Measurements from ENCODE around the gene MED12L. TPM values are rescaled to one million over a fixed set of nuclear protein-coding genes. Genes with fewer than 3 reads are reported as not detected.

The MED12L gene
- total RNA-seq, 4 donors from 2014 or later = 0.15 to 0.37 (median 0.22) TPM

GRCh38 chr3:151107177-151107576 is 21.7 kb downstream of the MED12L start:
- DNase-seq (ENCODE audit: low spot score in 2 of 2) = no peak
- TF ChIP-seq POLR2A (IDR thresholded peaks at IDR 0.05) = no peak
- TF ChIP-seq CTCF (IDR thresholded peaks at IDR 0.05) = no peak
- WGBS, 2 donors = 84 to 93% methylated on average over 4 of the region's 4 CpGs
- intact Hi-C loops (cut with DNase I; ENCODE audit: low total_unique reads) = no loop called here
- no peak overlapping the region for H3K4me3 ChIP-seq (ENCODE audit: low read depth, poor library complexity, severe bottlenecking)

DNA sequence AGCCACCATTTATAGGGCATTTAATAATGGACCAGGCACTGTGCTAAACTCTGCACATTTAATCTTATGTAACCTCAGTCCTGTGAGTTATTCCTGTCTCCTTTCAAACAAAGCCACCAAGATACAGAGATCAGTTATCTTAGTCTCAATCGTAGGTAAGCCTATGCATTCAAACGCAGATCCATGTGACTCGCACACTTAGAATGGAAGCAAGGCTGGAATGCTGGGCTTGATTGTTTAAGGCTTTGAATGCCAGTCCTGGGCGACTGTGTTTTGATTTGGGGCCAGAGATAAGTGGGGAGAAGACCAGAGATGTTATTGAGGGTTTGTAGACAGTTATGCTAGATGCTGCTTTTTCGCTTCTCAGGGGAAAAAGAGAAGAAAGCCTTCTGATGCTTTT is 22.2 kb downstream of the MED12L start:
- H3K4me3 ChIP-seq (ENCODE audit: low read depth, poor library complexity, severe bottlenecking) = no peak overlapping the region
- no peak for DNase-seq (ENCODE audit: low spot score in 2 of 2)
- intact Hi-C loops (cut with DNase I; ENCODE audit: low total_unique reads) = no loop called here
- 75 to 83% methylated on average over 5 of the region's 5 CpGs for WGBS, 2 donors
- TF ChIP-seq CTCF (IDR thresholded peaks at IDR 0.05) = no peak
- no peak for TF ChIP-seq POLR2A (IDR thresholded peaks at IDR 0.05)

DNA sequence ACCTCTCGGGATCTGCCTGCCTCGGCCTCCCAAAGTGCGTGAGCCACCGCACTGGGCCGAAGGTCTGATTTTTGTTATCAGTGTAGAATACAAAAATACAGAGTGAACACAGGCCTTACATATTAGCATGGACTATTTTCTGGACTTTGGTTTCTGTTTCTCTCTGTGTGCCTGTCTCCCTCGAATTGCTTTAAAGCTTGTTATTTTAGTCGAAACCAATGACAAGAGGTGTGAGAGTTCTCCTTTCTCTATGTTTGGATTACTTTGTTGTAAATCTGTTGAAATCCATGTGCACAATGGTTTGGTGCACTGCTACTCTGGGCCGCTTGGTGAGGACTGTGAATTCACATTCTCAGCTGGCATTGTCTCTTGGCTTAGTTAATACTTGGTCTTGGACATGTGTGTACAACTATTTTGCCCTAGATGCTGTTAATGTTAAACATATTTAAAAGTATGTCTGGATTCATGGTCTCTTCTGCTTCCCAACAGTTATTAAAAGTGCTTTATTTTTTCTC is 23.9 kb downstream of the MED12L start:
- WGBS, 2 donors = 87 to 88% methylated on average over 8 of the region's 8 CpGs
- no peak for DNase-seq (ENCODE audit: low spot score in 2 of 2)
- intact Hi-C loops (cut with DNase I; ENCODE audit: low total_unique reads) = no loop called here
- TF ChIP-seq POLR2A (IDR thresholded peaks at IDR 0.05) (no peak), CTCF (IDR thresholded peaks at IDR 0.05) (no peak)
- no peak overlapping the region for H3K4me3 ChIP-seq (ENCODE audit: low read depth, poor library complexity, severe bottlenecking)

GRCh38 chr3:151112731-151113130 is 27.3 kb downstream of the MED12L start:
- intact Hi-C loops (cut with DNase I; ENCODE audit: low total_unique reads) = no loop called here
- 77 to 84% methylated on average over 3 of the region's 3 CpGs for WGBS, 2 donors
- no peak overlapping the region for H3K4me3 ChIP-seq (ENCODE audit: low read depth, poor library complexity, severe bottlenecking)
- DNase-seq (ENCODE audit: low spot score in 2 of 2) = no peak
- TF ChIP-seq CTCF (IDR thresholded peaks at IDR 0.05) (no peak), POLR2A (IDR thresholded peaks at IDR 0.05) (no peak)

DNA sequence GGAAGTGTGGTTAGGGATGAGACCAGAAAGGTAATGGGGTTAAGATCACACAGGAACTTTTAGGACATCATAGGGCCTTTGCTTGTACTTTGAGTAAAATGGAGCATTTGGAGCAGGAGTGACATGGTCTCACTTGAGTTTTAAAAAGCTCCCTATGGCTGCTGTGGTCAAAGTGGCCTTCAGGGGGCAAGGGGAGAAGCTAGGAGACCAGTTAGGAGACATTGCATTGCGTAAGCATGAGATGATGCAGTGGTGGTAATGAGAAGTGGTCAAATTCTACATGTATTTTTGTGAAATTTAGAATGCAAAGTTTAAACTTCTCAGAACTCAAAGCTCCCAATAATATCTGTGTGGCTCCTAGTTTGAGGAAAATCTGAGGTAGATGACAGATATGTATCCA is 27.9 kb downstream of the MED12L start:
- 84 to 92% methylated on average over 1 of the region's 1 CpG for WGBS, 2 donors
- intact Hi-C loops (cut with DNase I; ENCODE audit: low total_unique reads) = no loop called here
- no peak for TF ChIP-seq POLR2A (IDR thresholded peaks at IDR 0.05)
- TF ChIP-seq CTCF (IDR thresholded peaks at IDR 0.05) = no peak
- DNase-seq (ENCODE audit: low spot score in 2 of 2) = no peak
- no peak overlapping the region for H3K4me3 ChIP-seq (ENCODE audit: low read depth, poor library complexity, severe bottlenecking)

GRCh38 chr3:151117047-151117446 is 31.6 kb downstream of the MED12L start:
- DNase-seq (ENCODE audit: low spot score in 2 of 2) = no peak
- 45 to 56% methylated on average over 4 of the region's 4 CpGs for WGBS, 2 donors
- intact Hi-C loops (cut with DNase I; ENCODE audit: low total_unique reads) = no loop called here
- H3K4me3 ChIP-seq (ENCODE audit: low read depth, poor library complexity, severe bottlenecking) = no peak overlapping the region
- TF ChIP-seq POLR2A (IDR thresholded peaks at IDR 0.05) = no peak
- TF ChIP-seq CTCF (IDR thresholded peaks at IDR 0.05) = no peak

All from lower leg skin (tissue), 4 donors.